Cardiac muscle cell (in vitro differentiated cells and primary cell): Measurements from ENCODE around the gene PARD3. TPM values are rescaled to one million over a fixed set of nuclear protein-coding genes. Genes with fewer than 3 reads are reported as not detected.

Experiments used
- DNase-seq, 2 donors: peaks; one replicate each; pipeline versions ENCODE4 v3.0.0 to v3.0.0-alpha.2; 2010 to 2017; ENCODE audit warnings: low read depth in 1 of 2, low spot score in 1 of 2
- H3K27ac ChIP-seq: fragments of 200-600 bp; sonication (generic); 2 replicates; pipeline ENCODE4 v1.5.1; 2016
- H3K27me3 ChIP-seq: fragments of 200-600 bp; sonication (generic); 2 replicates; pipeline ENCODE4 v1.6.0; 2016; ENCODE audit warnings: control low read depth
- H3K36me3 ChIP-seq: fragments of 200-600 bp; sonication (generic); 2 replicates; pipeline ENCODE4 v1.5.1; 2016; ENCODE audit warnings: control low read depth
- H3K4me1 ChIP-seq: fragments of 200-600 bp; sonication (generic); 2 replicates; pipeline ENCODE4 v1.8.1; 2017; ENCODE audit warnings: low read depth, mild to moderate bottlenecking, mixed run types
- H3K4me3 ChIP-seq: fragments of 200-600 bp; sonication (generic); 2 replicates; pipeline ENCODE4 v1.5.1; 2016; ENCODE audit warnings: mild to moderate bottlenecking
- H3K9me3 ChIP-seq: fragments of 200-600 bp; sonication (generic); 2 replicates; pipeline ENCODE4 v1.5.1; 2017; ENCODE audit warnings: low read depth, mild to moderate bottlenecking, control low read depth
- CTCF ChIP-seq: IDR thresholded peaks from 2 replicates; pipeline ENCODE4 v1.5.1; 2012; ENCODE audit warnings: low read depth, mild to moderate bottlenecking, low read length
- polyA plus RNA-seq: library from polyadenylated mRNA; unstranded; fragments of >200 nt; fragmentation: Nextera tagmentation; extraction: Ambion mirVana; gene quantifications from 2 replicates; pipeline ENCODE4 v1.2.1, GENCODE V29; 2016
- total RNA-seq: library from RNA; depleted of rRNA; stranded (reverse); fragments of >200 nt; gene quantifications from 2 replicates; pipeline ENCODE4 v1.2.3, GENCODE V29; 2016

PARD3 gene
- total and polyA plus RNA-seq, 2 experiments from 2014 or later, result 36.5 to 64.8 TPM

- DNase-seq, result peak in 1 of 2 donors; percentile 65
- no peak overlapping the region for H3K27ac ChIP-seq
Measured at GRCh38 chr10:34721208-34721840, 93.8 kb downstream of the PARD3 start.

GRCh38 chr10:34719746-34720145, 95.3 kb downstream of the PARD3 start:
- no peak for DNase-seq
- H3K4me3 ChIP-seq, result no peak overlapping the region
- H3K36me3 ChIP-seq, result no peaks in the 10 kb centered on the region
- H3K4me1 ChIP-seq, result peaks cover 3% of the 10 kb centered on the region
- H3K27ac ChIP-seq, result no peak overlapping the region
- no peaks in the 10 kb centered on the region for H3K9me3 ChIP-seq
- TF ChIP-seq CTCF, result no peak
- H3K27me3 ChIP-seq, result no peaks in the 10 kb centered on the region

More at GRCh38 chr10:34721208-34721840, 93.8 kb downstream of the PARD3 start:
- Histone ChIP-seq H3K36me3 (no peaks in the 10 kb centered on the region), H3K27me3 (no peaks in the 10 kb centered on the region), H3K4me1 (peaks cover 3% of the 10 kb centered on the region), H3K4me3 (no peak overlapping the region), H3K9me3 (no peaks in the 10 kb centered on the region)
- TF ChIP-seq CTCF, result no peak

- TF ChIP-seq CTCF, result no peak
- Histone ChIP-seq H3K9me3 (no peaks in the 10 kb centered on the region), H3K27ac (no peak overlapping the region), H3K27me3 (no peaks in the 10 kb centered on the region), H3K4me1 (peaks cover 3% of the 10 kb centered on the region), H3K4me3 (no peak overlapping the region), H3K36me3 (no peaks in the 10 kb centered on the region)
- DNase-seq, result no peak
Measured at GRCh38 chr10:34719328-34719727, 95.8 kb downstream of the PARD3 start.

- Histone ChIP-seq H3K4me1 (peaks cover 3% of the 10 kb centered on the region), H3K4me3 (no peak overlapping the region), H3K9me3 (no peaks in the 10 kb centered on the region), H3K27ac (no peak overlapping the region), H3K36me3 (no peaks in the 10 kb centered on the region), H3K27me3 (no peaks in the 10 kb centered on the region)
- no peak for DNase-seq
- TF ChIP-seq CTCF, result no peak
Measured at GRCh38 chr10:34717429-34717828, 97.7 kb downstream of the PARD3 start.

- peaks cover 3% of the 10 kb centered on the region for H3K4me1 ChIP-seq
- TF ChIP-seq CTCF, result no peak
- H3K36me3 ChIP-seq, result no peaks in the 10 kb centered on the region
- no peak overlapping the region for H3K27ac ChIP-seq
- no peaks in the 10 kb centered on the region for H3K9me3 ChIP-seq
- H3K4me3 ChIP-seq, result no peak overlapping the region
- no peak for DNase-seq
- H3K27me3 ChIP-seq, result no peaks in the 10 kb centered on the region
Measured at GRCh38 chr10:34716958-34717357, 98.1 kb downstream of the PARD3 start.
